ENCODE data around the gene CHN1.

Gene CHN1

DNA sequence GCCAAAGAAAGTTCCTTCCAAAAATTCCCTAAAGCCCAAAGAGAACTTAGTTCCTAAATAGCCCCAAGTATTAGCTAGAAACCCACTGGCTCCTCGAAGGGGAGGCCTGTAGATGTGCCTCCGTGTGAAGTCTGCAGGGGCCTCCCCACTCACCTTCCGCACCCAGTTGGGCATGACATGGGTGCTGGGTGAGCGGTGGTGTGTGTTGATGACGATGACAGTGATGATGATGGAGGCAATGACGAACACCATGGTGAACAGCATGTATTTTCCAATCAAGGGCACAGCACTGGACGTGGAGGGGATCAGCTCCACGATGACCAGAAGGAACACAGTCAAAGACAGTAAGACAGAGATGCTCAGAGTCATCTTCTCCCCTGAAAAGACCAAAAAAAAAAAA is 255.4 kb downstream of the CHN1 start:
- DNase-seq (ENCODE audit: insufficient read length): no peak
- FAIRE-seq: no peak
- TF ChIP-seq TAF1 (IDR thresholded peaks at IDR 0.05; ENCODE audit: borderline replicate concordance, low read depth, low read length) (no peak), POLR2A (IDR thresholded peaks at IDR 0.05; ENCODE audit: low read depth, low read length) (no peak), POLR2AphosphoS5 (IDR thresholded peaks at IDR 0.05; ENCODE audit: low read depth, low read length) (no peak)

DNA sequence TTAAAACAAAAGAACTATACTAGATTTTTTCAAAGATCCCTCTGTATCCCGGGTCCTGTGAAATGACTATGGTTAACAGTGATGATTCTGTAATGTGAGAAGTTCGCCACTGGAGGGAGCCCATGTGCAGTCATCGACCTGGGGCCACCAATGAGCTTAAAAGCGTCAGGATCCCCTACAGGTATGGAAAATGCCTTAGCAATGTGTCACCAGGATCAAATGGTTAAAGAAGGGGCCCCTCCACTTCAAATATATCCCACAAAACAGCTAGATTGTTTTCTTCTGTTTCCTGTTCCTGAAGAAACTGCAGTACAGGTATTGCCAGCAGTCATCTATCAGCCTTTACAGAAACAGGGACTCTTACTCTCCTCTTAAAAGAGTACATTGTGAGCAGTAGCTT is 256.2 kb downstream of the CHN1 start:
- peak; percentile 77 for FAIRE-seq

More for the DNA sequence above, 256.2 kb downstream of the CHN1 start:
- no peak for TF ChIP-seq TAF1 (IDR thresholded peaks at IDR 0.05; ENCODE audit: borderline replicate concordance, low read depth, low read length)
- TF ChIP-seq POLR2AphosphoS5 (IDR thresholded peaks at IDR 0.05; ENCODE audit: low read depth, low read length): no peak
- no peak for TF ChIP-seq POLR2A (IDR thresholded peaks at IDR 0.05; ENCODE audit: low read depth, low read length)
- DNase-seq (ENCODE audit: insufficient read length): no peak
